DND-41 (cell line): ENCODE results near the gene SLC13A5.

Experiments used
- ATAC-seq: fragments of 200-7000 bp; cut with Tn5 transposase; 3 replicates; pipeline ENCODE4 v1.9.1; 2021; ENCODE audit warnings: low read depth; ENCODE audit not compliant: insufficient read depth
- DNase-seq: peaks from one replicate; pipeline ENCODE4 v3.0.0-alpha.2; 2020
- H2AFZ ChIP-seq: 2 replicates; pipeline ENCODE4 v1.6.0; 2012; ENCODE audit warnings: low read depth, low read length
- H3K27ac ChIP-seq: 2 replicates; pipeline ENCODE4 v1.5.1; 2012; ENCODE audit warnings: low read length, inconsistent platforms
- H3K27me3 ChIP-seq: fragments of 200-600 bp; sonication (generic); 2 replicates; pipeline ENCODE4 v1.6.0; 2012; ENCODE audit warnings: low read length, mild to moderate bottlenecking, inconsistent platforms; ENCODE audit not compliant: insufficient read depth, poor library complexity
- H3K36me3 ChIP-seq: 2 replicates; pipeline ENCODE4 v1.5.1; 2012; ENCODE audit warnings: low read length, inconsistent platforms; ENCODE audit not compliant: insufficient read depth
- H3K4me1 ChIP-seq: 2 replicates; pipeline ENCODE4 v1.5.1; 2012; ENCODE audit warnings: mild to moderate bottlenecking, low read length; ENCODE audit not compliant: insufficient read depth
- H3K4me2 ChIP-seq: 2 replicates; pipeline ENCODE4 v1.6.0; 2012; ENCODE audit warnings: mild to moderate bottlenecking, moderate library complexity, low read length, inconsistent platforms; ENCODE audit not compliant: insufficient read depth
- H3K4me3 ChIP-seq, 2 experiments: fragments of 200-600 bp in 1 of 2; shearing (Covaris generic) in 1 of 2; 2 replicates each; pipeline ENCODE4 v1.5.1; 2012 to 2016; ENCODE audit warnings: inconsistent platforms in 2 of 2, low read length in 2 of 2, mild to moderate bottlenecking in 2 of 2, low read depth in 1 of 2, moderate library complexity in 1 of 2
- H3K79me2 ChIP-seq: 2 replicates; pipeline ENCODE4 v1.6.0; 2012; ENCODE audit warnings: low read length, inconsistent platforms; ENCODE audit not compliant: insufficient read depth
- H3K9ac ChIP-seq: 2 replicates; pipeline ENCODE4 v1.6.0; 2012; ENCODE audit warnings: low read depth, mild to moderate bottlenecking, inconsistent platforms, low read length, moderate library complexity
- H3K9me3 ChIP-seq: 2 replicates; pipeline ENCODE4 v1.5.1; 2012; ENCODE audit warnings: low read length, moderate library complexity, mild to moderate bottlenecking, inconsistent platforms; ENCODE audit not compliant: insufficient read depth, severe bottlenecking
- H4K20me1 ChIP-seq: 2 replicates; pipeline ENCODE4 v1.6.0; 2012; ENCODE audit warnings: low read length; ENCODE audit not compliant: insufficient read depth
- EZH2 ChIP-seq: IDR thresholded peaks from 3 replicates; pipeline ENCODE4 v1.6.1; 2012; ENCODE audit warnings: borderline replicate concordance, low read depth, mild to moderate bottlenecking, moderate library complexity, low read length, inconsistent platforms; ENCODE audit not compliant: severe bottlenecking
- TF ChIP-seq, protein P1 (sequence below): IDR thresholded peaks from 2 replicates; pipeline ENCODE4 v1.5.1; 2012; ENCODE audit warnings: borderline replicate concordance, low read length, moderate library complexity, mild to moderate bottlenecking; ENCODE audit not compliant: poor library complexity, severe bottlenecking; ENCODE audit errors: extremely low read depth

The SLC13A5 gene

DNA sequence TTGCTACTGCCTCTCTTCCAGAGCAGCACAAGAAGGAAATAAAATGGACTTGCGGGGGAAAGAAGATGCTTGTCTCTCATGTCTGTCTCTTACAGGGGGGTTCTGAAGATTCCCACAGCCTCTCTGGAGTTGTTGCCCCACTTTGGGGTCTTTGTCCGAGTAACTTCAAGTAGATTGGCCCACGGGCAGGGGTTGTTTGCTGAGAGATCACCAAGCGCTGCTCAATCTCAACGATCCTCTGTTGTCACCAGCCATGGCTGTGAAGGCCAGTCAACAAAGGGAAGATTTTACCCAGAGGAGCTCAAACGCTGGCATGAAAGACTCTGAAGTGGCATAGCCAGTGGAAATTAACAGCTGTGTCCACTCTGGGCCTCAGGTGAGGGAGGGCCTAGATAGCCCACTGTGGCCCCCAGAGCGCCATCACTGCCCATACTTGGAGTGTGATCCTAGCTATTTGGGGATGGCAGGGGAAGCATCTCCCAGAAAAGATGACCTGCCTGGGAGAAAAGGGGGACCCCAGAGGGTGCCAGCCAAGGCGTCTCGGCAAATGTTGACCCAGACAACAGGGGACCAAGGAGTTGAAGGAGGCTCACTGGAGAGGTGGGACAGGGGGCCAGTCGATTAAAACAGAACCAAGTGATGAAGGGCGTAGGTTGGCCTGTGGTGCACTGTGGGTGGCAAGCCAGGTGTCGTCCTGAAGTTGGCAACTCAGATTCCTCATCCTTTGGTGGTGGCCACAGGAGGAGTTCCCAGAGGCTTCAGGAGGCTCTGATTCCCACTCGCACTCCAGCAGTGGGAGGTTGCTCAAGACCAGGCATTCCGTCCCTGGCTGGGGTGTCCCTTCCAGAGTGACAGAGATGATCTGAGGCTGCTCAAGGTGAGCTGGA is 28.0 kb downstream of the SLC13A5 start:
- DNase-seq, result no peak
- Histone ChIP-seq H3K36me3 (no peaks in the 10 kb centered on the region), H3K79me2 (no peaks in the 10 kb centered on the region), H4K20me1 (peaks cover 6% of the 10 kb centered on the region; the same call in 1 of the 2 replicates), H3K4me1 (no peaks in the 10 kb centered on the region), H3K4me3 (no peak overlapping the region), H3K9ac (no peak overlapping the region), H3K9me3 (no peaks in the 10 kb centered on the region), H2AFZ (no peak overlapping the region), H3K27me3 (peaks cover 25% of the 10 kb centered on the region), H3K4me2 (no peak overlapping the region), H3K27ac (no peak overlapping the region)
- TF ChIP-seq, protein P1, sequence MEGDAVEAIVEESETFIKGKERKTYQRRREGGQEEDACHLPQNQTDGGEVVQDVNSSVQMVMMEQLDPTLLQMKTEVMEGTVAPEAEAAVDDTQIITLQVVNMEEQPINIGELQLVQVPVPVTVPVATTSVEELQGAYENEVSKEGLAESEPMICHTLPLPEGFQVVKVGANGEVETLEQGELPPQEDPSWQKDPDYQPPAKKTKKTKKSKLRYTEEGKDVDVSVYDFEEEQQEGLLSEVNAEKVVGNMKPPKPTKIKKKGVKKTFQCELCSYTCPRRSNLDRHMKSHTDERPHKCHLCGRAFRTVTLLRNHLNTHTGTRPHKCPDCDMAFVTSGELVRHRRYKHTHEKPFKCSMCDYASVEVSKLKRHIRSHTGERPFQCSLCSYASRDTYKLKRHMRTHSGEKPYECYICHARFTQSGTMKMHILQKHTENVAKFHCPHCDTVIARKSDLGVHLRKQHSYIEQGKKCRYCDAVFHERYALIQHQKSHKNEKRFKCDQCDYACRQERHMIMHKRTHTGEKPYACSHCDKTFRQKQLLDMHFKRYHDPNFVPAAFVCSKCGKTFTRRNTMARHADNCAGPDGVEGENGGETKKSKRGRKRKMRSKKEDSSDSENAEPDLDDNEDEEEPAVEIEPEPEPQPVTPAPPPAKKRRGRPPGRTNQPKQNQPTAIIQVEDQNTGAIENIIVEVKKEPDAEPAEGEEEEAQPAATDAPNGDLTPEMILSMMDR, result no peak
- TF ChIP-seq EZH2, result no peak
- ATAC-seq, result no peak

DNA sequence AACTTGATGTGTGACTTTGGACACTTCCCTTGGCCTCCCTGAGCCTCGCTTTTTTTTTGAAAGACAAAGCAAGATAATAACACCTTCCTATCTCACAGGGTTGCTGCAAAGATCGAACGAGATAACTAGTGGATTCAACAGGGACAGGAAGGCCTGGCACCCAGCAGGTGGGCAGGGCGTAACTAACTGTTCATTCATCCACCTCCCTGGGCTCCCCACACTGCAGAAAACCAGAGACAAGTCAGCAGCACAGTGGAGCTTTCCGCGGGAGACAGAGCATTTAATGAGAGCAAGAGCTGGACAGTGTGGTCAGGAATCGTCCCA is 28.7 kb downstream of the SLC13A5 start:
- H3K9ac ChIP-seq, result no peak overlapping the region
- no peak overlapping the region for H3K27ac ChIP-seq
- no peaks in the 10 kb centered on the region for H3K4me1 ChIP-seq
- TF ChIP-seq, protein P1, result no peak
- TF ChIP-seq EZH2, result no peak
- peaks cover 6% of the 10 kb centered on the region; the same call in 1 of the 2 replicates for H4K20me1 ChIP-seq
- H3K36me3 ChIP-seq, result no peaks in the 10 kb centered on the region
- no peaks in the 10 kb centered on the region for H3K9me3 ChIP-seq
- no peak overlapping the region for H2AFZ ChIP-seq
- no peaks in the 10 kb centered on the region for H3K79me2 ChIP-seq
- ATAC-seq (no peak), DNase-seq (no peak)
- peaks cover 27% of the 10 kb centered on the region for H3K27me3 ChIP-seq
- no peak overlapping the region for H3K4me2 ChIP-seq
- H3K4me3 ChIP-seq, result no peak overlapping the region

DNA sequence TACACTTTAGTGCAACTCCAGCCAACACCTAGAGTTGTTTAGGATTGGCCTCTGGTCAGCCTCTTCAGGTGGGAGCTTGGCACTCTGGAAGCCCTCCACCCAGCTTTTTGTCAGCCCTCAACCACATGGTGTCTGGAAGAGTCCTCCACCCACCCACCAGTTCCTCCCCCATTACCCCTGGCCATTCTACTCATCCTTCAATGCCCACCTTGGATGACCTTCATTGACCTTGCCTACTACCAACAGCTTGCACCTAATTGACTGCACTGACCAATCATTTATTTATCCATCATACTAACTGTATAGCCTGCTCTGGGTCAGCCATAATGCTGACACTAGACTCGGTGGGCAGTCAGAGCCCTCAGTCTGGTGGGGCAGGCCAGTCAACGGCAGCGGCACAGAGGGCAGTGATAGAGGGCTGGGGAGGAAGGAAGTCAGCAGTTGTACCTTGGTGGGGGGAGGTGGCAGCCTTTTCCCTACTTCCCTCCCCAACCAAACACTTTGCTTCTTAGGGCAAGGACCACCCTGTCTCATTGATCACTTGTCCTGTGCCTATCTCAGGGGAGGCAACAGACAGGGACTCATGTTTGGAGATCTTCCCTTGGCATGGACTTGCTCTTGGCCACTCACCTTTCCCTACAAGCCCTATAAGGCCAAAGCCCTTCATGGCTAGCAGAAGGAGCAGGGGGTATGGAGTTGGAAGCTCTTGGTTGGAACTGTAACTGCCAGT is 29.3 kb downstream of the SLC13A5 start:
- Histone ChIP-seq H3K9ac (no peak overlapping the region), H3K4me3 (no peak overlapping the region), H3K27me3 (peaks cover 27% of the 10 kb centered on the region), H3K9me3 (no peaks in the 10 kb centered on the region), H3K4me2 (no peak overlapping the region), H4K20me1 (peaks cover 6% of the 10 kb centered on the region; the same call in 1 of the 2 replicates), H3K4me1 (no peaks in the 10 kb centered on the region), H2AFZ (no peak overlapping the region), H3K36me3 (no peaks in the 10 kb centered on the region), H3K79me2 (no peaks in the 10 kb centered on the region), H3K27ac (no peak overlapping the region)
- no peak for DNase-seq
- ATAC-seq, result no peak
- no peak for TF ChIP-seq EZH2
- TF ChIP-seq, protein P1, result no peak
